ENCODE results near the gene TNRC6B. TPM values are rescaled to one million over a fixed set of nuclear protein-coding genes. Genes with fewer than 3 reads are reported as not detected.
A peak's percentile ranks its signal among the peaks of the same experiment; 100 is the strongest.

The TNRC6B gene
- total RNA-seq, 1 donor from 2014 or later, result 51.2 TPM

- Histone ChIP-seq H3K9ac (ENCODE audit: low read length) (no peak overlapping the region), H2AFZ (ENCODE audit: low read depth, low read length) (no peak overlapping the region), H3K79me2 (ENCODE audit: insufficient read depth, low read length) (peaks cover 94% of the 10 kb centered on the region), H3K27me3 (ENCODE audit: insufficient read depth, low read length) (no peaks in the 10 kb centered on the region), H3K36me3 (ENCODE audit: insufficient read depth, low read length) (no peaks in the 10 kb centered on the region), H4K20me1 (ENCODE audit: insufficient read depth, low read length) (peaks cover 91% of the 10 kb centered on the region), H3K4me3 (ENCODE audit: insufficient read depth, low read depth, low read length) (no peak overlapping the region), H3K27ac (ENCODE audit: low read depth, low read length) (no peak overlapping the region), H3K9me3 (ENCODE audit: insufficient read depth, low read depth, low read length) (no peaks in the 10 kb centered on the region), H3K4me2 (ENCODE audit: low read length) (no peak overlapping the region), H3K4me1 (ENCODE audit: insufficient read depth, low read length) (peaks cover 23% of the 10 kb centered on the region)
- H3K36me3 Mint-ChIP-seq (ENCODE audit: low read depth, unreplicated experiment), result peaks cover 11% of the 10 kb centered on the region
- FAIRE-seq (no peak), DNase-seq (ENCODE audit: low read depth) (no peak)
- peaks cover 39% of the 10 kb centered on the region for H3K4me1 Mint-ChIP-seq (ENCODE audit: low read depth, unreplicated experiment)
- TF ChIP-seq CTCF (IDR thresholded peaks at IDR 0.05; ENCODE audit: insufficient read depth, low read depth, low read length), result no peak
- TF ChIP-seq EZH2 (IDR thresholded peaks at IDR 0.05; ENCODE audit: insufficient read depth, low read length), result no peak
- H3K4me3 Mint-ChIP-seq (ENCODE audit: unreplicated experiment), result no peak overlapping the region
- H3K27me3 Mint-ChIP-seq (ENCODE audit: low read depth, unreplicated experiment), result no peaks in the 10 kb centered on the region
- H3K9me3 Mint-ChIP-seq (ENCODE audit: unreplicated experiment), result peaks cover 2% of the 10 kb centered on the region
- H3K27ac Mint-ChIP-seq (ENCODE audit: unreplicated experiment), result no peak overlapping the region
Observed at GRCh38 chr22:40187389-40187788, 9.7 kb downstream of the TNRC6B start.

DNA sequence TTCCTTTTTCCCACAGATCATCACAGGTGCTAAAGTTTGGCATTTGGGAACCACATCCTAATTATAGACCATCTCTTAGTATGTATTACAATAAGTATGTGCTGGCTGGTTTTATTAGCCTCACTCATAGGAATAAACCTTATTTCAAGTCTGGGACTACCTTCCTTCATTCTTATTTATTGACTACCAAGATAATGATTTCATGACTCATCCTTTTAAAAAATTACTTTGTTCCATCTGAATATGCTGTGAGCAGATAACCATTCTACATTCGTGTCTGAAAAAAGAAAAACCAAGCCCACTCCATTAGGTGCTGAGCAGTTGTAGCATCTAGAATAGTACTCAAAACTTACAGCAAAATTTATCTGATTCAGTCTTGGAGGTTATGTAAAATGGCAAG is 12.3 kb downstream of the TNRC6B start:
- Histone ChIP-seq H3K9ac (ENCODE audit: low read length) (no peak overlapping the region), H3K4me2 (ENCODE audit: low read length) (no peak overlapping the region), H3K27me3 (ENCODE audit: insufficient read depth, low read length) (no peaks in the 10 kb centered on the region), H3K27ac (ENCODE audit: low read depth, low read length) (no peak overlapping the region), H3K9me3 (ENCODE audit: insufficient read depth, low read depth, low read length) (no peaks in the 10 kb centered on the region), H3K4me1 (ENCODE audit: insufficient read depth, low read length) (peaks cover 3% of the 10 kb centered on the region), H4K20me1 (ENCODE audit: insufficient read depth, low read length) (peaks cover 91% of the 10 kb centered on the region), H3K4me3 (ENCODE audit: insufficient read depth, low read depth, low read length) (no peak overlapping the region), H3K36me3 (ENCODE audit: insufficient read depth, low read length) (no peaks in the 10 kb centered on the region), H2AFZ (ENCODE audit: low read depth, low read length) (no peak overlapping the region), H3K79me2 (ENCODE audit: insufficient read depth, low read length) (peaks cover 95% of the 10 kb centered on the region)
- DNase-seq (ENCODE audit: low read depth) (peak; percentile 68), FAIRE-seq (no peak)
- Mint-ChIP-seq H3K9me3 (ENCODE audit: unreplicated experiment) (peaks cover 2% of the 10 kb centered on the region), H3K27me3 (ENCODE audit: low read depth, unreplicated experiment) (no peaks in the 10 kb centered on the region), H3K27ac (ENCODE audit: unreplicated experiment) (no peak overlapping the region), H3K4me3 (ENCODE audit: unreplicated experiment) (no peak overlapping the region), H3K4me1 (ENCODE audit: low read depth, unreplicated experiment) (peaks cover 35% of the 10 kb centered on the region), H3K36me3 (ENCODE audit: low read depth, unreplicated experiment) (peaks cover 13% of the 10 kb centered on the region)
- no peak for TF ChIP-seq EZH2 (IDR thresholded peaks at IDR 0.05; ENCODE audit: insufficient read depth, low read length)
- TF ChIP-seq CTCF (IDR thresholded peaks at IDR 0.05; ENCODE audit: insufficient read depth, low read depth, low read length), result no peak

GRCh38 chr22:40190501-40190900 is 12.8 kb downstream of the TNRC6B start:
- no peak for TF ChIP-seq CTCF (IDR thresholded peaks at IDR 0.05; ENCODE audit: insufficient read depth, low read depth, low read length)
- TF ChIP-seq EZH2 (IDR thresholded peaks at IDR 0.05; ENCODE audit: insufficient read depth, low read length), result no peak
- DNase-seq (ENCODE audit: low read depth) (no peak), FAIRE-seq (no peak)
- peaks cover 3% of the 10 kb centered on the region for H3K4me1 ChIP-seq (ENCODE audit: insufficient read depth, low read length)
- H3K27me3 Mint-ChIP-seq (ENCODE audit: low read depth, unreplicated experiment), result no peaks in the 10 kb centered on the region
- H3K9me3 ChIP-seq (ENCODE audit: insufficient read depth, low read depth, low read length), result no peaks in the 10 kb centered on the region
- no peaks in the 10 kb centered on the region for H3K36me3 ChIP-seq (ENCODE audit: insufficient read depth, low read length)
- H4K20me1 ChIP-seq (ENCODE audit: insufficient read depth, low read length), result peaks cover 91% of the 10 kb centered on the region
- no peak overlapping the region for H2AFZ ChIP-seq (ENCODE audit: low read depth, low read length)
- peaks cover 2% of the 10 kb centered on the region for H3K9me3 Mint-ChIP-seq (ENCODE audit: unreplicated experiment)
- H3K36me3 Mint-ChIP-seq (ENCODE audit: low read depth, unreplicated experiment), result peaks cover 13% of the 10 kb centered on the region
- H3K4me3 Mint-ChIP-seq (ENCODE audit: unreplicated experiment), result peak overlapping the region; percentile 21
- no peak overlapping the region for H3K9ac ChIP-seq (ENCODE audit: low read length)
- no peak overlapping the region for H3K4me2 ChIP-seq (ENCODE audit: low read length)
- H3K4me1 Mint-ChIP-seq (ENCODE audit: low read depth, unreplicated experiment), result peaks cover 35% of the 10 kb centered on the region
- no peak overlapping the region for H3K4me3 ChIP-seq (ENCODE audit: insufficient read depth, low read depth, low read length)
- H3K27ac Mint-ChIP-seq (ENCODE audit: unreplicated experiment), result no peak overlapping the region
- H3K79me2 ChIP-seq (ENCODE audit: insufficient read depth, low read length), result peaks cover 95% of the 10 kb centered on the region
- no peaks in the 10 kb centered on the region for H3K27me3 ChIP-seq (ENCODE audit: insufficient read depth, low read length)
- H3K27ac ChIP-seq (ENCODE audit: low read depth, low read length), result no peak overlapping the region

Measured in astrocyte (in vitro differentiated cells and primary cell).